Sigmoid colon (tissue), 7 donors: ENCODE results near the gene LMF2. TPM values are rescaled to one million over a fixed set of nuclear protein-coding genes. Genes with fewer than 3 reads are reported as not detected.

Experiments used
- DNase-seq: peaks from one replicate; pipeline ENCODE4 v3.0.0-alpha.2; 2019
- H3K27ac ChIP-seq, 4 donors: fragments of 200-600 bp; sonication (generic); one replicate each; pipeline ENCODE4 v1.5.1; 2016 to 2019; ENCODE audit warnings: mild to moderate bottlenecking in 1 of 4
- H3K27me3 ChIP-seq, 3 donors: fragments of 200-600 bp; sonication (generic); one replicate each; pipeline ENCODE4 v1.5.1; 2019; ENCODE audit warnings: mild to moderate bottlenecking in 1 of 3
- H3K36me3 ChIP-seq, 4 donors: fragments of 200-600 bp; sonication (generic); one replicate each; pipeline ENCODE4 v1.5.1; 2016 to 2019
- H3K4me1 ChIP-seq, 4 donors: fragments of 200-600 bp; sonication (generic); one replicate each; pipeline ENCODE4 v1.5.1; 2017 to 2019
- H3K4me3 ChIP-seq, 4 donors: fragments of 200-600 bp; sonication (generic); one replicate each; pipeline ENCODE4 v1.5.1; 2017 to 2019; ENCODE audit warnings: mild to moderate bottlenecking in 2 of 4, moderate library complexity in 1 of 4
- H3K9me3 ChIP-seq, 4 donors: fragments of 200-600 bp in 3 of 4; sonication (generic) in 3 of 4; one replicate each; pipeline versions ENCODE4 v1.5.1 to v1.6.1; 2013 to 2019
- EP300 ChIP-seq, 4 donors: sonication (generic); formaldehyde crosslinking; IDR thresholded peaks; one replicate each; pipeline ENCODE4 v1.6.1; 2017; ENCODE audit warnings: antibody characterized with exemption in 4 of 4
- POLR2A ChIP-seq, 2 donors: fragments of 450-650 bp; IDR thresholded peaks; one replicate each; pipeline ENCODE4 v1.6.1; 2016; ENCODE audit warnings: antibody characterized with exemption in 2 of 2, mild to moderate bottlenecking in 2 of 2, moderate library complexity in 2 of 2
- POLR2AphosphoS5 ChIP-seq, 4 donors: sonication (generic); formaldehyde crosslinking; IDR thresholded peaks; one replicate each; pipeline ENCODE4 v1.6.1; 2017; ENCODE audit warnings: antibody characterized with exemption in 4 of 4
- WGBS, 2 donors: extraction: QIAGEN DNeasy Blood & Tissue Kit; methylation state at CpG; one replicate each; pipeline ENCODE4 v1.1.7; 2013; 5-methylcytosine and 5-hydroxymethylcytosine counted together
- intact Hi-C: fragments of 100-400 bp; cut with DNase I; formaldehyde crosslinking; loops from one replicate; pipeline ENCODE4 v1.15.1; 2023
- polyA plus RNA-seq, 3 donors: library from polyadenylated mRNA; stranded (reverse); fragments of 200-250 nt; gene quantifications; one replicate each; pipeline ENCODE4 v1.2.3, GENCODE V29; 2013
- total RNA-seq, 4 donors: library from RNA; depleted of rRNA; stranded (reverse); fragments of >200 nt; gene quantifications; one replicate each; pipeline ENCODE4 v1.1.0, GENCODE V29; 2016
- TF ChIP-seq, protein P1 (sequence below), 4 experiments: fragments of 450-650 bp in 3 of 4; fragments of 200-600 bp in 1 of 4; IDR thresholded peaks; one replicate each; pipeline ENCODE4 v1.5.1; 2016 to 2019; ENCODE audit warnings: antibody characterized with exemption in 4 of 4, mild to moderate bottlenecking in 3 of 4, moderate library complexity in 2 of 4
- donor health status: healthy with polysubstance abuse.
- donor health status: Bipolar disorder and iron deficiency.
- donor health status: healthy.

LMF2 gene
- total and polyA plus RNA-seq, 7 donors, result 7.2 to 61.1 (median 41.4) TPM

DNA sequence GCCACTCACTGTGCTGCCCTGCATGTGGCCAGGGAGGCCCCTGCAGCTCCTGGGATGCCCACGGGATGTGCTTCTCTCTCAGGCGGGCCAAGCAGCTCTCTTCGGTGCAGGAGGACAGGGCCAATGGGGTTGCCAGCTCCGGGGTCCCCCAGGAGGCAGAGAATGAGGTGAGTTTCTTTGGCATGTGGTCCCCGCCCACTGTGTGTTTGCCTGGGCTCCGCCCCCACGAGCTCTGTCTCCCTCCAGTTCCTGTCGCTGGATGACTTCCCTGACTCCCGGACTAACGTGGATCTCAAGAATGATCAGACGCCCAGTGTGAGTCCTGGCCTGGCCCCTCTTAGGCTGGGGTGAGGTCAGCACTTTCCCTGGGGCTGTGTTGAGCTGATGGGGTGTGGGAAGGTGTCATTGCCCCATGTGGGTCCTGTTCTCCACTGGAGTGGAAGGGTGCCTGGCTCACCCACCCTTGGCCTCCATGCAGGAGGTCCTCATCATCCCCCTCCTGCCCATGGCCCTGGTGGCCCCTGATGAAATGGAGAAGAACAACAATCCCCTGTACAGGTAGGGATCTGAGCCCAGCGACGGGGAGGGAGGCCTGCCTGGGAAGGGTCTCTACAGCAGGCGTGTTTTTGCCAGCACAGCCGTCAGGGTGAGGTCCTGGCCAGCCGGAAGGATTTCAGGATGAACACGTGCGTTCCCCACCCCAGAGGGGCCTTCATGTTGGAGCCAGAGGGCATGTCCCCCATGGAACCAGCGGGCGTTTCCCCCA, 10.2 kb upstream of the LMF2 start:
- Histone ChIP-seq H3K4me1 (no peaks in the 10 kb centered on the region), H3K4me3 (no peak overlapping the region), H3K27ac (no peak overlapping the region), H3K27me3 (no peaks in the 10 kb centered on the region), H3K36me3 (peaks cover 36 to 65% (median 43%) of the 10 kb centered on the region in 4 donors), H3K9me3 (no peaks in the 10 kb centered on the region)
- no peak for DNase-seq
- TF ChIP-seq EP300 (IDR thresholded peaks at IDR 0.05) (no peak), POLR2A (IDR thresholded peaks at IDR 0.05) (no peak), POLR2AphosphoS5 (IDR thresholded peaks at IDR 0.05) (no peak)
- TF ChIP-seq, protein P1, sequence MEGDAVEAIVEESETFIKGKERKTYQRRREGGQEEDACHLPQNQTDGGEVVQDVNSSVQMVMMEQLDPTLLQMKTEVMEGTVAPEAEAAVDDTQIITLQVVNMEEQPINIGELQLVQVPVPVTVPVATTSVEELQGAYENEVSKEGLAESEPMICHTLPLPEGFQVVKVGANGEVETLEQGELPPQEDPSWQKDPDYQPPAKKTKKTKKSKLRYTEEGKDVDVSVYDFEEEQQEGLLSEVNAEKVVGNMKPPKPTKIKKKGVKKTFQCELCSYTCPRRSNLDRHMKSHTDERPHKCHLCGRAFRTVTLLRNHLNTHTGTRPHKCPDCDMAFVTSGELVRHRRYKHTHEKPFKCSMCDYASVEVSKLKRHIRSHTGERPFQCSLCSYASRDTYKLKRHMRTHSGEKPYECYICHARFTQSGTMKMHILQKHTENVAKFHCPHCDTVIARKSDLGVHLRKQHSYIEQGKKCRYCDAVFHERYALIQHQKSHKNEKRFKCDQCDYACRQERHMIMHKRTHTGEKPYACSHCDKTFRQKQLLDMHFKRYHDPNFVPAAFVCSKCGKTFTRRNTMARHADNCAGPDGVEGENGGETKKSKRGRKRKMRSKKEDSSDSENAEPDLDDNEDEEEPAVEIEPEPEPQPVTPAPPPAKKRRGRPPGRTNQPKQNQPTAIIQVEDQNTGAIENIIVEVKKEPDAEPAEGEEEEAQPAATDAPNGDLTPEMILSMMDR (IDR thresholded peaks at IDR 0.05), result no peak
- 83 to 90% methylated on average over 20 of the region's 20 CpGs for WGBS, 2 donors
- intact Hi-C loops, result no loop called here

DNA sequence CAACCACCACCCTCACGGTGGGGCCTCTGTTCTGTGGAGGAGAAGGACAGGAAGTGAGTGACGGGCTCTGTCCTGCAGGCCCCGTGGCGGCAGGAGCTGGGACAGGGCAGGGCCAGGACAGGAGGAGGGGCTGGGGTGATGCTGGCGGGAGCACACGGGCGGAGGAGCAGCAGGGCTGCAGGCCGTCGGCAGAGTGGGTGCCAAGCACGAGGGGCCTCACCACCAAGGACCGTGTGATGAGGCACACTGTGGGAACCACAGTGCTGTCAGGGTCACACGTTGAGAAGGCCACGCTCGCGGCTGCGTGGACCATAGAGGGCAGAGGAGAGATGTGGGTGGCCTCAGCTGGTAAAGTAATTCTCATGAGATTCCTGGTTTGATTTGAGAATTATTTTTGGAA, 9.4 kb upstream of the LMF2 start:
- Histone ChIP-seq H3K4me1 (no peaks in the 10 kb centered on the region), H3K27ac (no peak overlapping the region), H3K9me3 (no peaks in the 10 kb centered on the region), H3K4me3 (no peak overlapping the region), H3K36me3 (peaks cover 29 to 57% (median 35%) of the 10 kb centered on the region in 4 donors), H3K27me3 (no peaks in the 10 kb centered on the region)
- no peak for DNase-seq
- no peak for TF ChIP-seq POLR2A (IDR thresholded peaks at IDR 0.05)
- no peak for TF ChIP-seq POLR2AphosphoS5 (IDR thresholded peaks at IDR 0.05)
- no peak for TF ChIP-seq EP300 (IDR thresholded peaks at IDR 0.05)
- TF ChIP-seq, protein P1 (IDR thresholded peaks at IDR 0.05), result no peak
- intact Hi-C loops, result no loop called here
- WGBS, 2 donors, result 85 to 87% methylated on average over 16 of the region's 16 CpGs

DNA sequence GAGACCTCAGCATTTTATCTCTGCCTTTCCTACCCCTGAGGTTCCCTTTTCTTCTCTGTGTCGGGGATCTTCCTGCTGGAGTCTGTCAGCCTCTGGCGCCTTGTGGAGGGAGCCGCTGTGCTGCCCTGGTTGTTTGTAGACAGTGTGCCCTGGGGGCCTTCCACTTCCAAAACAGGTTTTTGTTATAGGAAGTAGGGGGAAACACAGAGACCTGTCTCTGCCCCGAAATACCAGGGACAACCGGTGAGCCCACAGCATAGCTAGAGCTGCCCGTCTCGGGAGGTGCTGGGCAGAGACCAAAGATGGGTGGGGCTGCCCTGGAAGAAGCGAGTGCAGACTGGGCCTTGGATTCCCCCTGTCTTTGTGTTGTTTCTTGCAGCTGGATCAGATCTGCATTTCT, 8.6 kb upstream of the LMF2 start:
- intact Hi-C loops, result no loop called here
- Histone ChIP-seq H3K36me3 (peaks cover 24 to 49% (median 28%) of the 10 kb centered on the region in 4 donors), H3K9me3 (no peaks in the 10 kb centered on the region), H3K4me1 (no peaks in the 10 kb centered on the region), H3K4me3 (no peak overlapping the region), H3K27ac (no peak overlapping the region), H3K27me3 (no peaks in the 10 kb centered on the region)
- DNase-seq, result no peak
- WGBS, 2 donors, result 92 to 93% methylated on average over 8 of the region's 8 CpGs
- TF ChIP-seq, protein P1 (IDR thresholded peaks at IDR 0.05), result no peak
- TF ChIP-seq POLR2A (IDR thresholded peaks at IDR 0.05) (no peak), EP300 (IDR thresholded peaks at IDR 0.05) (no peak), POLR2AphosphoS5 (IDR thresholded peaks at IDR 0.05) (no peak)

DNA sequence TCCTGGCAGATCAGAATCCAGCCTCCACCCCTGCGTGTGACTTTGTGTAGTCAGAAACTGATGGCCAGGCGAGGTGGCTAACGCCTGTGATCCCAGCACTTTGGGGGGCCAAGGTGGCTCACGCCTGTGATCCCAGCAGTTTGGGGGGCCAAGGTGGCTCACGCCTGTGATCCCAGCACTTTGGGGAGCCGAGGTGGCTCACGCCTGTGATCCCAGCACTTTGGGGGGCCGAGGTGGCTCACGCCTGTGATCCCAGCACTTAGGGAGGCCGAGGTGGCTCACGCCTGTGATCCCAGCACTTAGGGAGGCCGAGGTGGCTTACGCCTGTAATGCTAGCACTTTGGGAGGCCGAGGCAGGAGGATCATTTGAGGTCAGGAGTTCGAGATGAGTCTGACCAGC, 5.7 kb upstream of the LMF2 start:
- peaks cover 8 to 20% (median 12%) of the 10 kb centered on the region in 4 donors for H3K36me3 ChIP-seq
- DNase-seq, result no peak
- 96% methylated on average over 15 of the region's 15 CpGs for WGBS, 2 donors
- TF ChIP-seq EP300 (IDR thresholded peaks at IDR 0.05), result no peak
- TF ChIP-seq, protein P1 (IDR thresholded peaks at IDR 0.05), result no peak
- no peaks in the 10 kb centered on the region for H3K27me3 ChIP-seq
- H3K9me3 ChIP-seq, result no peaks in the 10 kb centered on the region
- H3K27ac ChIP-seq, result no peak overlapping the region
- H3K4me3 ChIP-seq, result no peak overlapping the region
- H3K4me1 ChIP-seq, result peaks cover 0 to 20% (median 11%) of the 10 kb centered on the region in 4 donors
- intact Hi-C loops, result no loop called here
